Liver (tissue), 9 donors: ENCODE measurements around the gene NKAIN2. TPM values are rescaled to one million over a fixed set of nuclear protein-coding genes. Genes with fewer than 3 reads are reported as not detected.

ENCODE experiments used
- DNase-seq: peaks from one replicate; pipeline ENCODE4 v3.0.0-alpha.2; 2017; ENCODE audit warnings: low spot score
- H3K27ac ChIP-seq, 2 donors: one replicate each; pipeline ENCODE4 v1.7.0; 2013; ENCODE audit warnings: inconsistent platforms in 2 of 2, low read length in 2 of 2, control low read depth in 1 of 2, low read depth in 1 of 2, mild to moderate bottlenecking in 1 of 2
- H3K27me3 ChIP-seq, 4 donors: one replicate each; pipeline versions ENCODE4 v1.6.1 to v1.7.0; 2013; ENCODE audit warnings: low read length in 3 of 4, inconsistent platforms in 1 of 4, mild to moderate bottlenecking in 1 of 4, moderate library complexity in 1 of 4; ENCODE audit not compliant: control insufficient read depth in 4 of 4, insufficient read depth in 4 of 4
- H3K36me3 ChIP-seq, 4 donors: one replicate each; pipeline versions ENCODE4 v1.6.1 to v1.7.0; 2013; ENCODE audit warnings: low read length in 3 of 4, mild to moderate bottlenecking in 3 of 4, low read depth in 1 of 4, moderate library complexity in 1 of 4; ENCODE audit not compliant: control insufficient read depth in 4 of 4, insufficient read depth in 3 of 4
- H3K4me1 ChIP-seq, 4 donors: one replicate each; pipeline versions ENCODE4 v1.6.1 to v1.7.0; 2013; ENCODE audit warnings: low read length in 3 of 4, mild to moderate bottlenecking in 3 of 4, moderate library complexity in 1 of 4; ENCODE audit not compliant: control insufficient read depth in 4 of 4, insufficient read depth in 4 of 4
- H3K4me3 ChIP-seq, 3 donors: one replicate each; pipeline versions ENCODE4 v1.6.1 to v1.7.0; 2013; ENCODE audit warnings: low read length in 3 of 3, control low read depth in 1 of 3, low read depth in 1 of 3, mild to moderate bottlenecking in 1 of 3
- H3K9ac ChIP-seq, 2 donors: one replicate each; pipeline ENCODE4 v1.7.0; 2013; ENCODE audit warnings: low read length in 2 of 2, mild to moderate bottlenecking in 2 of 2, moderate library complexity in 2 of 2, control low read depth in 1 of 2, low read depth in 1 of 2
- H3K9me3 ChIP-seq, 4 donors: one replicate each; pipeline versions ENCODE4 v1.6.1 to v1.7.0; 2013; ENCODE audit warnings: low read length in 3 of 4; ENCODE audit not compliant: control insufficient read depth in 4 of 4
- ATF3 ChIP-seq: IDR thresholded peaks from 2 replicates; pipeline ENCODE4 v1.6.1; 2016; ENCODE audit warnings: antibody characterized with exemption
- CTCF ChIP-seq: fragments of 150-350 bp; IDR thresholded peaks from 2 replicates; pipeline ENCODE4 v1.5.1; 2017; ENCODE audit warnings: improper control_type of control experiment, low read depth, low read length; ENCODE audit not compliant: missing input control
- EGR1 ChIP-seq, 2 donors: IDR thresholded peaks; 2 replicates each; pipeline ENCODE4 v1.6.1; 2016 to 2018; ENCODE audit warnings: antibody characterized with exemption in 2 of 2, low read depth in 2 of 2
- FOXA2 ChIP-seq: IDR thresholded peaks from 2 replicates; pipeline ENCODE4 v1.6.1; 2016; ENCODE audit warnings: antibody characterized with exemption
- MAX ChIP-seq: IDR thresholded peaks from 2 replicates; pipeline ENCODE4 v1.6.1; 2016; ENCODE audit warnings: antibody characterized with exemption
- NR2F2 ChIP-seq: IDR thresholded peaks from 2 replicates; pipeline ENCODE4 v1.6.1; 2016; ENCODE audit warnings: antibody characterized with exemption
- RAD21 ChIP-seq, 2 donors: IDR thresholded peaks; 2 replicates each; pipeline ENCODE4 v1.6.1; 2016; ENCODE audit warnings: antibody characterized with exemption in 2 of 2, mild to moderate bottlenecking in 2 of 2
- REST ChIP-seq: IDR thresholded peaks from 2 replicates; pipeline ENCODE4 v1.6.1; 2016; ENCODE audit warnings: antibody characterized with exemption, mild to moderate bottlenecking
- SP1 ChIP-seq: IDR thresholded peaks from 2 replicates; pipeline ENCODE4 v1.6.1; 2018; ENCODE audit warnings: antibody characterized with exemption, mild to moderate bottlenecking
- TAF1 ChIP-seq: conservative IDR thresholded peaks from 2 replicates; pipeline ENCODE4 v1.6.1; 2016; ENCODE audit warnings: antibody characterized with exemption, mild to moderate bottlenecking
- YY1 ChIP-seq: IDR thresholded peaks from 2 replicates; pipeline ENCODE4 v1.6.1; 2016; ENCODE audit warnings: antibody characterized with exemption, mild to moderate bottlenecking
- ZBTB33 ChIP-seq: IDR thresholded peaks from 2 replicates; pipeline ENCODE4 v1.6.1; 2016; ENCODE audit warnings: antibody characterized with exemption
- WGBS: extraction: QIAGEN DNeasy Blood & Tissue Kit; methylation state at CpG from one replicate; pipeline ENCODE4 v1.1.7; 2013; 5-methylcytosine and 5-hydroxymethylcytosine counted together
- polyA plus RNA-seq, 2 donors: library from polyadenylated mRNA; stranded (reverse) in 1 of 2; unstranded in 1 of 2; fragments of 200-250 nt in 1 of 2; fragments of >200 nt in 1 of 2; fragmentation: Nextera tagmentation in 1 of 2; extraction: Ambion mirVana in 1 of 2; gene quantifications; one replicate each; pipeline versions ENCODE4 v1.2.1 to v1.2.3, GENCODE V29; 2013 to 2015
- total RNA-seq, 2 donors: library from RNA; depleted of rRNA; stranded (reverse); fragments of >200 nt; gene quantifications; one replicate each; pipeline ENCODE4 v1.2.3, GENCODE V29; 2014
- donor health status: healthy.
- donor health status: healthy.
- donor health status: healthy.
- donor health status: healthy.
- donor health status: healthy.

NKAIN2 gene
- total and polyA plus RNA-seq, 4 donors = 0.05 to 0.14 TPM; not detected in 2

GRCh38 chr6:124479991-124480430 lies 676.3 kb downstream of the NKAIN2 start:
- no peak overlapping the region for H3K27ac ChIP-seq
- H3K4me3 ChIP-seq = no peak overlapping the region
- WGBS = 50% methylated on average over 1 of the region's 1 CpG
- H3K4me1 ChIP-seq = no peaks in the 10 kb centered on the region
- no peaks in the 10 kb centered on the region for H3K9me3 ChIP-seq
- TF ChIP-seq CTCF (no peak), MAX (no peak), NR2F2 (no peak)
- no peak overlapping the region for H3K9ac ChIP-seq
- DNase-seq = no peak
- no peaks in the 10 kb centered on the region for H3K27me3 ChIP-seq
- no peaks in the 10 kb centered on the region for H3K36me3 ChIP-seq

GRCh38 chr6:124482071-124482491 lies 678.4 kb downstream of the NKAIN2 start:
- no peaks in the 10 kb centered on the region for H3K4me1 ChIP-seq
- no peaks in the 10 kb centered on the region for H3K36me3 ChIP-seq
- H3K27me3 ChIP-seq = no peaks in the 10 kb centered on the region
- no peak overlapping the region for H3K4me3 ChIP-seq
- no peaks in the 10 kb centered on the region for H3K9me3 ChIP-seq
- TF ChIP-seq YY1 (no peak), ZBTB33 (no peak), MAX (no peak), NR2F2 (no peak), ATF3 (no peak), TAF1 (no peak), RAD21 (IDR thresholded peaks at IDR 0.05) (no peak), FOXA2 (no peak)
- DNase-seq = no peak
- H3K27ac ChIP-seq = no peak overlapping the region
- no peak overlapping the region for H3K9ac ChIP-seq
- WGBS = 27% methylated on average over 1 of the region's 1 CpG

- DNase-seq = no peak
- H3K36me3 ChIP-seq = no peaks in the 10 kb centered on the region
- no peaks in the 10 kb centered on the region for H3K9me3 ChIP-seq
- peaks cover 0 to 3% (median 0%) of the 10 kb centered on the region in 4 donors for H3K27me3 ChIP-seq
- no peak overlapping the region for H3K4me3 ChIP-seq
- H3K4me1 ChIP-seq = no peaks in the 10 kb centered on the region
- H3K27ac ChIP-seq = no peak overlapping the region
- TF ChIP-seq MAX = no peak
- no peak for TF ChIP-seq ZBTB33
- no peak for TF ChIP-seq EGR1 (IDR thresholded peaks at IDR 0.05; ENCODE audit: low read depth in 2 of 2)
- TF ChIP-seq TAF1 = no peak
- no peak for TF ChIP-seq ATF3
- no peak for TF ChIP-seq REST
- TF ChIP-seq SP1 = no peak
- WGBS = 76% methylated on average over 4 of the region's 4 CpGs
- H3K9ac ChIP-seq = no peak overlapping the region
Observed at GRCh38 chr6:124487623-124488431, 684.2 kb downstream of the NKAIN2 start.
